HCT116 (cell line): ENCODE measurements around the gene ABCA3.

Experiments used
- CTCF ChIP-seq, 3 experiments: fragments of 200-600 bp in 1 of 3; sonication (generic) in 1 of 3; IDR thresholded peaks in 2 of 3; conservative IDR thresholded peaks in 1 of 3; 2 replicates each; pipeline ENCODE4 v1.5.1; 2012 to 2017; ENCODE audit warnings: low read depth in 2 of 3, low read length in 2 of 3, antibody characterized with exemption in 1 of 3, borderline replicate concordance in 1 of 3, control low read depth in 1 of 3, mild to moderate bottlenecking in 1 of 3, mixed read lengths in 1 of 3, mixed run types in 1 of 3, moderate library complexity in 1 of 3; ENCODE audit not compliant: insufficient read depth in 1 of 3
- EGR1 ChIP-seq: IDR thresholded peaks from 2 replicates; pipeline ENCODE4 v1.6.1; 2012; ENCODE audit warnings: low read depth
- EZH2 ChIP-seq: fragments of 200-600 bp; sonication (generic); IDR thresholded peaks from 2 replicates; pipeline ENCODE4 v1.6.1; 2017; ENCODE audit warnings: antibody characterized with exemption, mixed run types
- JUND ChIP-seq: IDR thresholded peaks from 2 replicates; pipeline ENCODE4 v1.6.1; 2012
- POLR2A ChIP-seq: IDR thresholded peaks from 2 replicates; pipeline ENCODE4 v1.7.0; 2011; ENCODE audit warnings: borderline replicate concordance; ENCODE audit not compliant: insufficient read depth, insufficient read length; ENCODE audit errors: extremely low read depth
- POLR2AphosphoS5 ChIP-seq: IDR thresholded peaks from 2 replicates; pipeline ENCODE4 v1.6.1; 2011; ENCODE audit warnings: mild to moderate bottlenecking, low read depth, low read length, moderate library complexity
- REST ChIP-seq: IDR thresholded peaks from 2 replicates; pipeline ENCODE4 v1.6.1; 2012; ENCODE audit warnings: low read depth
- SP1 ChIP-seq: IDR thresholded peaks from 2 replicates; pipeline ENCODE4 v1.6.1; 2012; ENCODE audit warnings: low read depth
- SRF ChIP-seq: IDR thresholded peaks from 2 replicates; pipeline ENCODE4 v1.6.1; 2012; ENCODE audit warnings: low read depth

GRCh38 chr16:2235695-2236336, 104.7 kb downstream of the ABCA3 start:
- TF ChIP-seq CTCF (IDR thresholded peaks at IDR 0.05 in 2 of 3, conservative IDR thresholded peaks at IDR 0.05 in 1 of 3; ENCODE audit: borderline replicate concordance in 1 of 3, insufficient read depth in 1 of 3, low read depth in 2 of 3, low read length in 2 of 3) (no peak), POLR2A (no peak), JUND (no peak), POLR2AphosphoS5 (no peak), REST (no peak), SP1 (no peak), EZH2 (no peak), SRF (no peak), EGR1 (no peak)
